Forelimb muscle (tissue), 1 donor: ENCODE results near the gene CACNA1I. TPM values are rescaled to one million over a fixed set of nuclear protein-coding genes. Genes with fewer than 3 reads are reported as not detected.

Experiments
- DNase-seq: peaks from one replicate; pipeline ENCODE4 v3.0.0-alpha.2; 2013; ENCODE audit warnings: low read depth
- polyA plus RNA-seq: library from polyadenylated mRNA; unstranded; fragments of 120-200 nt; gene quantifications from one replicate; pipeline ENCODE4 v1.2.1, GENCODE V29; 2013; ENCODE audit not compliant: insufficient read length

CACNA1I gene
- polyA plus RNA-seq, 1 donor = 0.10 TPM

DNA sequence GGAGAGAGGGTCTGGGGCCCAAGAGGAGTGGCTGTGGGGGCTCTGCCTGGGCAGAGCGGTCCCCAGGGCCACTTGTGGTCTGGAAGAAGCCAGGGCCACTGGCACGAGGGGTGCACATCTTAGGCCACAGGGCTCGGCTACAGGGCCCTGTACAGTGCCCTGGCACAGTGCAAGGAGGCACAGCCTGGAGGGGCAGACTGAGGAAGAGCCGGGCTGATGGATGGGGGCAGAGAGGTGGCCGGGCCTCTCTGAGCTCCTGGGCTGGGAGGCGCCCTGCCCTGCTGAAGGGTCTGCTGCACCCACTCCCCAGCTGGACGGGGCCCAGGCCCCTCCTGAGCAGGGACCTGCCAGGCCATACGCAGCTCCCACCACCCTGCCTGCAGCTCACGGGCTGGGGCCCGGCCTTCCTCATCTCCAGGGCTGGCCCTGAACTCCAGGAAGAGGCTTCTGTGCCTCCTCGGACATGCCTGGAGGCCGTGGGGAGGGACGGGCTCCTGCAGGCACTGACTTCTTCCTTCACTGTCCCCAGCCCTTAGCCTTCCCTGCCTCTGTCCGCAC, 123.5 kb downstream of the CACNA1I start:
- DNase-seq = no peak

DNA sequence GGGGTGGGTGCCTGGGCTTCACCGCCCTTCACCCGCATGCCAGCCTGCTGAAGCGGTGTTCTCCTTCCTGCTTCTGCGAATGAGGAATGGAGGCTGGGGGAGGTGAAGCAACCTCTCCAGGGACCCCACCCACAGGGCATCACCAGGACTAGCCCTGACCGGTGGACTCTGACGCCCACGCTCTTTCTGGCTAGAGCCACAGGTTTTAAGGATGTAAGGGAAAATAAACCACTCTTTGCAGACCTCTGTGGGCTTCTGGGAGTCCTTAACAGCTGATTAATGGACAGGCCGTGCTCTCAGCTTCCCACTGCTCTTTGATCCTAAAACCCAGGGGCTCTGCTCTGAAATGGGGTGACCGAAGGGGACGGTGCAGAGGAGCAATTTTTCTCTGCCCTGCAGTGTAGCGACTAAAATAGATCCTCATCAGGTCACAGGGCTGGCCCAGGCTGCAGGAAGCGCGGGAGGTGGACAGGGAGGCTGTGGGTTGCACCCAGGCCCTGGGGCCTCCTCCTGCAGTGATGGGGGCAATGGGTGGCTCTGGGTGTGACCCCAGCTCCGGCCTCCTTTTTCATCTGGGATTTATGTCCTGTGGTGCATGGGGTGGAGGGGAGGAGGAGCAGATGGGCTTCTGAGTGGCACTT, 127.4 kb downstream of the CACNA1I start:
- DNase-seq = no peak

DNA sequence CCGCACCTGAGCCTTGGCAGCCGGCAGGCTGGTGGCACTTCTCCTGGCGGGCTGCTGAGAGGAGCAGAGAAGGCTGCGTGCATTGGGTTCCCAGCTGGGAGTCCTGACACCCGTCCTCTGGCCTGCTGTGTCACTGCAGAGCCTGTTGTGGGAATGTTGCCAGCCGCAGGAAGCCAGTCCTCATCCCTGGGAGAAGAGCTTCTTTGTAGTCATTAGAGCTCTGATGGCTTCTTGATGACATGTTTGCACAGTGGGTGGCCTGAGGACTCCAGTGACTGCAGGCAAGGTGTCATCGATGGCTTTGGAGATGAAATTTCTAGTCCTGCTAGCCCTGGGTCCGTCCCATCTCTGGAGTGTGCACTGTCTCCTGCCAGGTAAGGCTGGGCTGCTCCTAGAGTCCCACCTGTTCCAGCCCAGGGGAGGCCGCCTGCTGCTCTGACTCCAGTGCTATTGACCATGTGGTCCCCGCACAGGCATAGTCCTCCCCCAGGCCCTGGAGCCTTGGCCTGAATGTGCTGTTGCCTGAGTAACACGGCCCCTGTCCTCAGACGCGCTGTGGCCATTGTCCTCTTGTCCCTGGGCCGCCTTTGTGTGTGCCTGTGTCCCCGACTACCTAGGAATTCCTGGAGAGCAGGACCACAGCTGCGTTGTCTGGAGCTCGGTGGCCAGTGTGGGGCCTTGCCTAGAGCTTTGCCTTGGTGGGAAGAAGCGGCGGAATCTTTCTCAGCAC, 129.2 kb downstream of the CACNA1I start:
- DNase-seq = no peak

DNA sequence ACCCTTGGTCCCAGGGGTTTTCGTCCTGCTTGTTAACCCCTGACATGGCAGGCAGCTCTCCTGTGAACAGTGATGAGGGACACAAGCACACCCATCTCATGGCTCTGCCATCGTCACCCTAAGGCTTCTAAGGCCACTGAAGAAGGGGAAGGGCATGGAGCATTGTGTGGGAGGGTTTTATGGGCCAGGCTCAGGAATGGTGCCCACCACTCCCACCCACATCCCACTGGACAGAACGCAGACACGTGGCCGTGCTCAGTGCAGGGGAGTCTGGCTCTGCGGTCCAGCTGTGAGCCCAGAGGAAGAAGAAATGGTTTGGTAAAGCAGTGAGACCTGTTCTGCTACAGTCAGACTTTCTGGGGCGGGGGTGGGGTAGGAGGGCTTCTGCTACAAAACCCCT, 130.0 kb downstream of the CACNA1I start:
- DNase-seq = no peak

DNA sequence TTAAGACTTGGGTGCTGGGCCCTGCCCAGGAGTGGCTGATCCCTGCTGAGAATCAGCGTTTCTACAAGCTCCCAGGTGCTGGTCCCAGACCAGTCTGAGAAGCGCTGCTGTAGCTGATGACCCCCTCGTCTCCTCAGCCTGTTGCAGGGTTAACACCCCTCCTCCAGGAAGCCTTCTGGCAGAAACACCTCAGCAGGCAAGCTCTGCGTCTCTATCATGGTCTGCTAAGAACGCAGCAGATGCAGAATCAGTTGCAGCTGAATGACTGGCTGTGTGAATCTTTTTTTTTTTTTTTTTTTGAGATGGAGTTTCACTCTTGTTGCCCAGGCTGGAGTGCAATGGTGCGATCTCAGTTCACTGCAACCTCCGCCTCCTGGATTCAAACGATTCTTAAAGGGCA, 132.5 kb downstream of the CACNA1I start:
- peak; percentile 9 for DNase-seq

DNA sequence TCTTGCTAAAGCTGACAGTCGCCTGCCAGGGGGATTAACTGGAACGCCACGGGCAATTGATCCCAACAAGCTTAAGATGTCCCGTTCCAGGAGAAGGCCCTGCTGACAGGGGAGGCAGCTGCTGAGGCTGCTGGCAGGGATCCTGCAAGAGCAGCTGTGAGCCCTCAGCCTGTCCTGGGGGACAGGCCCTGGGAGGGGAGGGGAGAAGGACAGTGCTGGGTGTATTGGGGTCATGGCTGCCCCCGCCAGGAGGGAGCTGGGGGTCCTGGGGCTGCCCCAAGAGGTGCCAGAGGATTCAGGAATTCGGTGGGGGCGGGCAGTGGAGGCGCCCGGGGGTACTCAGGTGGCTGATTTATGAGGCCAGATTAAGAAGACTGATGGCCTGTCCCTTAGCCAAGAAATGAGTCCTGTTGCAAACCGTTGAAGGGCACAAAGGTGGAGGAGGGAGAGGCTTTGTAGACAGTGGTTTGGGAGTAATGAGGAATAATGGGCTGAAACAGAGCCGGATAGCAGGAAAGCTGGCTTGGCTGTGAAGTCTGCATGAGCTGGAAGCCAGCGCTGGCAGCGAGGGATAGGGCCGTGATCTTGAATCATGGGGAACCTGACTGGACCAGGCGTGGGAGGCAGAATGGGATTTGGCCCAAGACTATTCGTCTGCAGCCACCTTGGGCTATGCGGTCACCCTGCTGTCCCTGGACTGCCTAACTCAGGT, 133.5 kb downstream of the CACNA1I start:
- peak; percentile 34 for DNase-seq

DNA sequence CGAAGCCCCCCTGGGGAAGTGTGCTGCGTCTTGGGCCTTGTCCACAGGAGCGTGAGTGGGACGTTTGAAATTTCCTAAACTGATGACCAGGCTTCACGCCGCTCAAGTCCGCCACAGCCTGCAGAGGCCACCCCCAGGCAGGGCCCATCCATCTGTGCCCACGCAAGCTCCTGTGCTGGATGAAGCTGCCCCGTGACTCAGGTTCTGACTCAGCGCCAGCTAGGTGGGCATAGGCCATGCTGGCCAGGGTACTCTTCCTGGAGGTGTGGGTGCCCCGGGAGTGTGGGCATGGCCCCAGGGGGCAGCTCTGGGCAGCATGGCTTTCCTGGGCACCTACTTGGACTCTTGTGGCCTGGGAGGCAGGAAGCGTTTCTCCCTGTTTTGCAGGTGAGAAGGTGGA, 134.8 kb downstream of the CACNA1I start:
- no peak for DNase-seq

DNA sequence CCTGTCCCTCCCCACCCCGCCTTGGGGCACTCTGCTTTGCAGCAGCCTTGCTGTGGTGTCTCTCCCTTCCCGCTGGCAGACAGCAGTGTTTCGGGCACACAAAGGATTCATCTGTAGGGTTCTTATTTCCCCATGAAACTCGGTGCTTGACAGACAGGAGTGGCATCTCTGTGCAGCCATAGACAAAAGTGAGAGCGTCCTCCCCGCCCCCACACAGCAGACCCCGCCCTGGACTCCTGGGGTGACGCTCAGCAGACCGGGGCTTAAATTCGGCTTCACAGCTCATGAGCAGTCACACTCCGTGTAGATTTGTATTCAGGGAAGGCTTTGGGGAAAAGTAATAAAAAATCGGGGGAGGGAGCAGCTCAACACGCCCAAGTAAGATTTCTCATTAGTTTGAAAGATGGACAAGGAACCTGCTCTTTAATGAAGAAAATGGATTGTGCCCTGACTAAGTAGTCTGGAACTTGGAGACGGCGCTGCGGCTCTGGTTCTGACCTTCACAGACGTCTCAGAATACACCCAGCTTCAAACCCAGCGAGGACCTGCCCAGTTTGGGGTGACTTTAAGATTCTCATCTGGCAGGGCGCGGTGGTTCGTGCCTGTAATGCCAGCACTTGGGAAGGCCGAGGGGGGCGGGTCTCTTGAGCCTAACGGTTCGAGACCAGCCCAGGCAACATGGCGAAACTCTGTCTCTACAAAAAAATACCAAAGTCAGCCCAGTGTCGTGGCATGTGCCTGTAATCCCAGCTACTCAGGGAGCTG, 136.0 kb downstream of the CACNA1I start:
- no peak for DNase-seq

DNA sequence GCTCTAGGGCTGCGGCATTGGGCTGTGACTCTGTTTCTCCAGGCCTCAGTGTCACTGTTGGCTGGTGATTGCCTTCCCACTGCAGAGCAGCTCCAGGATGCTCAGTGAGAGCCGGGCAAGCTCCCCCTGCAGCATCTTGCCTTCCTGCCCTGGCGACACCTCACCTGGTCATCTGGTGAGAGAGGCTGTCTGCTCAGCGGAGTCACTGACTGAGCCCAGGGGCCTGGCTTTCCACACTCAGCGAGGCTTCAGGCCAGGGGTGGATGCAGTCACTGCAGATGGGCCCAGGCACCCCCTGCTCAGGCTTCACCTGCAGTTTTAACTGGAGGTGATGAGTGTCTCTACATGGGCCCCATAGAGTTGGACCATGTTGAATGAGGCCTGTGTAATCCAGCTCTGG, 136.8 kb downstream of the CACNA1I start:
- no peak for DNase-seq

DNA sequence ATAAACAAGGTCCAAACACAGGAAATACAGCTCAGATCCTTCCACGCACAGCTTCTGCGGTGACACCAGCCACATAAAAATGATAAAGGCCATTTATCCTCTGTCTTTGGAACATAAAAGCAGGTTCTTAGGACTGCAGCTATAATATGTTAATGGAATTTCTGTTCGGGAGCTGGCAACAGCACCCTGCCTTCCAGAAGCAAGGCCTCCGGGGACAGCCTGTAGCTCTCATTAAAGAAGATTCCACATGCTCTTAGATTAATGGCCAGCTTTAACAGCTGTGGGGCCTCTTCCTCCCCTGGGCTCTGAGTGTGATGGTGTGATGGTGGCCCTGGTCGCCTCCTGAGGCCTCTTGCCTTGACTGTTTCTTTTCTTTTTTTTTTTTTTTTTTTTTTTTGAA, 137.3 kb downstream of the CACNA1I start:
- no peak for DNase-seq

DNA sequence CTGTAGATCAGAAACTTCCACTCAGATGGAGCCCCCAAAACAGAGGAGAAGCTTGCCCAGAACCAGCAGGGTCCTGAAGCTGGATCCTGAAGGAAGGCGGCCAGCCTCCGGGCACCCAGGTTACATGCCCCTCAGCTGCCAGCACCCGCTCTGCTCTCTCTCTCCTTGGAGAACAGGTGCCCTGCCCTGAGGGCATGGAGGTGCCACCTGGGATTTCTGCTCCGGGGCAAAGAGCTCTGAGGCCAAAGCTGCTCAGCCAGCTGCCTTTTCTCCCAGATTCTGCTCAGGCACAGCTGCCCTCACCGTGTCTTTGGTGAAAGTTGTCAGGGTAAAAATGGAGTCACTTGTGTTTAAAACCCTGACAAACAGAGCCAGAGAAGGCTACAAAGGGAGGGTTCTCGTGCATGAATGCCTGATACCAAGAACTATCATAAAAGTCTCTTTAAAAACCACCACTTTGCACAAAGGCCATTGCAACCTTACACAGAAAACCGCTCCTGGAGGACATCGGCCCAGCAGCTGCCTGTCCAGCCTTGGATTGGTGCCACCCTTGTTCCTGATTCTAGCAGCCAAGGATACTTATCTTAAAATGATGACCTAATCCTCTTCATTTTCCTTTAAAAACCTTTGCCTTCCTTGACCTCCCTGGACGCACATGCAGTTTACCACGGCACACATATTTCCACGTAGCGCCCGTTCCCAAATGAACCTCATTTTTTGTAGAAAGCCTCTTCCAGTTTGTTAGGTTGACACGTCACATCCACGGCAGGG, 140.0 kb downstream of the CACNA1I start:
- DNase-seq = peak; percentile 25

DNA sequence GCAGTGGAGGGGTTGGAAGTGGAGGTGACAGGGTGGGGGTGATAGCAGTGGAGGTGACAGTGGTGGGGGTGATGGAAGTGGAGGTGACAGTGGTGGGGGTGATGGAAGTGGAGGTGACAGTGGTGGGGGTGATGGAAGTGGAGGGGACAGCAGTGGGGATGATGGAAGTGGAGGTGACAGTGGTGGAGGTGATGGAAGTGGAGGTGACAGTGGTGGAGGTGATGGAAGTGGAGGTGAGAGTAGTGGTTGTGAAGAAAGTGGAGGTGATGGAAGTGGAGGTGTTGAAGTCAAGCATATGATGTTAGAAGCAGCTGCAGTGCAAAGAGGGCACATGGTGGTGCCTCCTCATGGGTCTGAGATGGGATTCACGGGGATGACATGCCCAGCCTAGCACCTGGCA, 141.5 kb downstream of the CACNA1I start:
- DNase-seq = no peak

DNA sequence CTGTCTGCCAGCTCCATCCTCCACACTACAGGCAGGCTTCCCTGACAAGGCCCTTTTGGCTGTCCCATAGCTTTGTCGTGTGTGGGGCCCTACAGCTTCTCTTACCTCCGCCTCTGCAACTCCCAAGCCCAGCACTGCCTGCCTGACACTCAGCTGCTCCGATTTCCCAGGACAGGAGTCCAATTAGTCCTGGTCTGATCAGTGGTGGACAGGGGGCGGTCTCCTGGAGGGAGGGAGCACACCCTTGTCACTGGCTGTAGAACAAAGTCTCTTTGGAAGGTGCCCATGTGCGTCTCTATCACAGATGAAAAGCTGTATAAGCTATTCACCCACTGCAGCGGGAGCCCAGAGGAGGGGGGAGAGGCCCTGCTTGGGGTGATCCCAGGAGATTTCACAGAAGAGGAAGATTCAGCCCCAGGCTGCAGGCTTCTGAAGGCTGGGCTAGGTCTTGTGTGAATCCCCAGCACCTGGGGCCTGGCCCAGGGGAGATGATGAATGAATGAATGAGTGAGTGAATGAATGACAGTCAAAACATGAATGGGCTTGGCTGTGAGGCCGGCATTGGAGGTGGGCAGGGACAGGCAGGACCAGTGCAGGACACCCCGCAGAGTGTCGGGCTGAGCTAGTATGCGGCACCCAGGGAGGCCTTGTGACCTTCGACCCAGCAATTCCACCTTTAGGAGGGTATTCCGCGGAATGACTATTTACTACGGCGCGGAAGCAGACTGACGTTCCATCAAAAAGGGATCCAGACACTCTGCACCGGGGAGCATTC, 142.4 kb downstream of the CACNA1I start:
- no peak for DNase-seq

DNA sequence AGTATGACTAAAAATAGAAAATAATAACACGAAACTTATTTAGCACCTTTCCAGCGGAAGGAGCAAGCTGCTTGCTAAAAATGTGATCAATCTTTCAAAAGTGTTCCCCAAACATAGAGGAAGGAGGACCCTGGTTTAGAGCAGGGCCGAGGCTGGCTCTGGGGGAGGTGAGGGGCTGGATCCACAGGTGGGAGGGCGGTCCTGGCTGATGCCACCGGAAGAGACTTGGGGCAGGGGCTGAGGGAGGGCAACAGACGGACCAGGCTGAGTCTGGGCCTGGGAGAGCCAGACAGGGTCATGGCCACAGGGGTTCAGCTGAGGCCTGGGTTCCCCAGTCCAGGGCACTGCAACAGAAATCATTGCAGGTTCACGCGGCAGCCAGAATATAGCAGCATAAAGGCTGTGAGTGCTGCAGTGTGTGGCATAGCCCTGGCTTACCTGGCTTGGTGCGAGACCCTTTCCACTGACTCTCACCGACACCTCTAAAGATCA, 143.3 kb downstream of the CACNA1I start:
- no peak for DNase-seq

DNA sequence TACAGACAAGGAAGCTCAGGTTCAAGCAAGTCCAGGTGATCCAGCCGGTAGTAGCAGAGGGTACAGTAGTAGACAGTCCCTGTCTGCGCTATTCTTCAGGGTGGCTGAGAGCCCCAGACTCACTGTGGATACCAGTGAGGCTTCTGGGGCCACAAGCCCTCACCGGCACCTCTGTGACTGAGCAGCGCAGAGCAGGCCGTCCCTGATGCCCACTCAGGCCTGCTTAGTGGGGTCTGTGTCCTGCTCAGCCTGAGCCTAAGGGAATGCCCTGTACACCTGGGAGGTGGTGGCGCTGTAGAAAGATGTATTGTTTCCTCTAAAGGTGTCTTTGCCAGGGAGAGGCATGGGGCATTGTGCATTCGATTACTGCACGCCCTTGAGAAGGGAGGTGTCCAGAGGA, 143.8 kb downstream of the CACNA1I start:
- no peak for DNase-seq

DNA sequence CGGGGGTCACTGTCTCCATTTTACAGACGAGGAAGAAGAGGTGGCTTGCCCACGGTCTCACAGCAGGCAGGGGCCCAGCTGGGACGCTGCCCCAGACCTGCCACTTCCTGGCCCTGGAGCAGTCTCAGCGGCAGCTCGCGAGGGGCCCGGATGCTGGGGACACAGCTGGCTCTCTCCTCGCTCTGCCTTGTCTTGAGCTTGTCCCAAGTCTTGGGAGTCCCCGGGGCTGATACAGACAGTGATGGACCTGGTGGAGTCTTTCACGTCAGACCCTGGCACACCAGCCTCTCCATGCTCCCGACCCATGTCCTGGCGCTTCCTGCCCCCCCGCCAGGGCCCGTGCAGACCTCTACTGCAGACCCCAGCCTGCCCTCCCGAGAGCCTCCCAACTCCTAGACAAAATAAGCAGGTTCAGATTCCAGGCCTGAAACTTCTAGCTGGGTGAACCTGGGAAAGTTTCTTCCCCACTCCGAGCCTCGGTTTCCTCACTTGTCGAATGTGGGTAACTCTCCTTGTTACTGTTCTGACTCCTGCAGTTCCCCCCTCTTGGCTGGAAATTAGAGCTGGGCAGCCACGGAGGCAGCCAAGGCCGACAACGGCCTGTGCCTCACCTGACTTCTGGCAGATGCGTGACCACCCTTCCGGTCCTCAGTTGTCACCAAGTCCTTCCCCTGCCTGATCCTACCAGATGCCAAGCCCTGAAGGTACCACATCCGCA, 145.4 kb downstream of the CACNA1I start:
- no peak for DNase-seq

DNA sequence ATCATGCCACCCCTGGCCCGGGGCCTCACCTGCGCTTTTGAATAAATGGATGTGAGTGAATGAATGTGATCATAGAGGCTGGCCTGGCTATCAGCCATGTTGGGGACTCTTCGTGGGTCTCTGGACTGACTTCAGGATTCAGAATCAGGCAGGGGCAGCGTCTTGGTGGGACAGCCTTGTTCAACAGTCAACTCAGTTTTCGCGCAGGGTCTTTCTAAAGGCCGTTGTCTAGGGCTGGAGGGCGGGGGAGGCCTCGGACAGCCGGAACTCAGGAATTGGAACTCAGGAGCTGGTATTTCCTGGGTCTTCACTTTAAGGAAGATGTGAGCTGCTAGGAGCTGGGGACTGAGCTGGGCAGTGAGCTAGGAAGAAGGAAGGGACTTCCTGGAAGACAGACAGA, 146.0 kb downstream of the CACNA1I start:
- DNase-seq = no peak

DNA sequence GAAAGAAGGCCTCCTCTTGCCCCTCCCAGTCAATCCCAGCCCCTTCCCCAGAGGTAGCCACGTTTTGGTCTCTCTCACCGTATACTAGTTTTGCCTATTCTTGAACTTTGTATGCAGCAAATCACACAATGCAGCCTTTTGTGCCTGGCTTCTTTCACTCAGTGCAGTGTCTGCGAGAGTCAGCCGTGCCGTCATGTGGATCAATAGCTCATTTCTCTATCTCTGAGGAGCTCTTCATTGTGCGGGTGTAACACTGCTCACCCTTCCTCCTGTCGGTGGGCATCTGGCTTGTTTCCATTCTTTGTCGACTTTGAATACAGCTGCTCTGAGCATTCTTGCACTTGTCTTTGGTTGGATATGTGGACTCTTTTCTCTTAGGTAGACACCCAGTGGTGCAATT, 146.5 kb downstream of the CACNA1I start:
- DNase-seq = no peak

DNA sequence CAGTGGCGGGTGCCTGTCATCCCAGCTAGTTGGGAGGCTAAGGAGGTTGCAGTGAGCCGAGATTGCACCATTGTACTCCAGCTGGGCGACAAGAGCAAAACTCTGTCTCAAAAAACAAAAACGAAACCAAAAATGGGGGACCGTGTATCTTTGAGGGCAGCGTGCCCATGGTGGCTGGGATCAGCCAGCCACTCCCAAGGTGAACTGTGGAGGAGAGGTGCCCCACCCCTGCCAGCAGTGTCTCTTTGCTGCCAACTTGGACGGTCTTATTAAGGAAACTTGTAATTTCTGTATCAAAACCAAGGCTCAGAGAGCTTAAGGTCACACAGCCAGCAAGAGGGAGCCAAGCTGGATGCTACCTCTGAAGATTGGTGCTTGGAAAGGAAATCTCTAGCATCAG, 147.7 kb downstream of the CACNA1I start:
- DNase-seq = no peak
